Forelimb muscle (tissue), 1 donor: ENCODE results near the gene CDH20. TPM values are rescaled to one million over a fixed set of nuclear protein-coding genes. Genes with fewer than 3 reads are reported as not detected.

Experiments used
- DNase-seq: peaks from one replicate; pipeline ENCODE4 v3.0.0-alpha.2; 2013; ENCODE audit warnings: low read depth
- polyA plus RNA-seq: library from polyadenylated mRNA; unstranded; fragments of 120-200 nt; gene quantifications from one replicate; pipeline ENCODE4 v1.2.1, GENCODE V29; 2013; ENCODE audit not compliant: insufficient read length

Gene CDH20
- 1.4 TPM for polyA plus RNA-seq

GRCh38 chr18:61333271-61333745, at the start of gene CDH20:
TSS of gene CDH20 (plus strand) at chr18:61333430.
- no peak for DNase-seq

DNA sequence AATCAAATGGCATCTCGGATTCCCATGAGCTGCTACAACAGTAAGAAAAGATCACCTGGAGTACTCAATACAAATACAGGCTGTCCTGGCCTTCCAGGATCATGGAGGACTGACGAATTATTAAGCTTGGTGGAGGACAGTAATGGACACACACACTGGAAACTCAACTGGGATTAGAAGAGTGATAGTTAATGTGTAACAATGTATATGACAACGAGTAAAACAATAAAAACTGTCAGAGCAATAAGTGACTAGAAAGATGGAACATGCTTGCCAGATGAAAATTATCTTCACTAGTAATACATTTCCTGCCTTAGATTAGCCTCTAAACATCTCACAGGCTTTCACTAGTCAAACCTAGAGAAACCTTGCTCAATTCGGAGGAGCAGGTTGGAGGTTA, 49.2 kb upstream of the CDH20 start:
- no peak for DNase-seq

DNA sequence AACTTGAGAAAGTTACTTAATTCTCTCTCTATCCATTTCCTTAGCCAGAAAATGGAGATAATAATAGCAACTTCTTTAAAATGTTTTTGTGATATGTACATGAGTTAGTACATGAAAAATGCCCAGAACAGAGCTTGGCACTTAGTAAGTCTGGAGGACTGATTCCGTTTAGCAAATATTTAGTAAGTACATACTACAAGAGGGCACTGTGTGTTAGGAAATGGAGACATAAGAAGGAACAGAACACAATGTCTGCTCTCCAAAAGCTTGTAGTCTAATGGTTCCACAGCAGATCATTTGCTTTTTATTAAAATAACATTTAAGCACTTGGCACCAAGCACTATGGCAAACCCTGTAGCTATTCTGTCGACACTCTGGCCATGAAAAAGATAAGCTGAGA, 47.5 kb upstream of the CDH20 start:
- no peak for DNase-seq

DNA sequence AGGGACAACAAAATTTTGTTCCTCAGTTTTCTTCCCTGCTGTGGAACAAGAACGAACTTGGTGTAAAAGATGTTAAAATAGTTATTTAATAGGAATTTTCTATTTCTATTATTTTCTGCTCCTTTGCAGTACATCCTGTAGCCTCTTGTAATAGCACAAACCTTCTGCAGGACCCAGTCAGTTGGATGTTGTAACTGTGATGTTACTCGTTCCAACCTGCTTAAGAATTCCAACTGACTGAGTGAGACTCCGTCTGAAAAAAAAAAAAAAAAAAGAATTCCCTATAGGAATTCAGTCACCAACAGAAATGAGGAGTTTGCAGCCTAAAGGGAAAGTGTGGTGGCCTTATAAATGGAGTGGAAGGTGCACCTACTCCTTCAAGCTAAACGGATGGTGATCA, 46.4 kb upstream of the CDH20 start:
- DNase-seq, result no peak

DNA sequence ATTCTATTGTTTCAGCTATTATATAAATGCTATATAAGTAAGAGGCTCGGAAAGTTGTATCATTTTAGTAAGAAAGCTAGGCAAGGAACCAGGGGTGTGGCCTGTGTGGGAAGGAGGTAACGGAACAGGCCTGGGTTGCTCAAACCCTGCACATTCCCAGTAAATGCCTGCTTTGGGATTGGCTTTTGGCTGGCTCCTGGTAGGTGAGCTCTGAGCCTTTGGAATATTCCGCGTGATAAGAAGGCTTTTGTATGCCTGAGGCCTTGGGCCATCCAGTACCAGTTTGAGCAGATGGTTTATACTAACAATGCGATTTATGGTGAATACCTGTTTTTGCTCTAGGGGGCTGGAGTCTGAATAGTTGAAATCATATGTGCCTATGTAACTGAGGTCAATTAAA, 42.6 kb upstream of the CDH20 start:
- DNase-seq, result no peak

DNA sequence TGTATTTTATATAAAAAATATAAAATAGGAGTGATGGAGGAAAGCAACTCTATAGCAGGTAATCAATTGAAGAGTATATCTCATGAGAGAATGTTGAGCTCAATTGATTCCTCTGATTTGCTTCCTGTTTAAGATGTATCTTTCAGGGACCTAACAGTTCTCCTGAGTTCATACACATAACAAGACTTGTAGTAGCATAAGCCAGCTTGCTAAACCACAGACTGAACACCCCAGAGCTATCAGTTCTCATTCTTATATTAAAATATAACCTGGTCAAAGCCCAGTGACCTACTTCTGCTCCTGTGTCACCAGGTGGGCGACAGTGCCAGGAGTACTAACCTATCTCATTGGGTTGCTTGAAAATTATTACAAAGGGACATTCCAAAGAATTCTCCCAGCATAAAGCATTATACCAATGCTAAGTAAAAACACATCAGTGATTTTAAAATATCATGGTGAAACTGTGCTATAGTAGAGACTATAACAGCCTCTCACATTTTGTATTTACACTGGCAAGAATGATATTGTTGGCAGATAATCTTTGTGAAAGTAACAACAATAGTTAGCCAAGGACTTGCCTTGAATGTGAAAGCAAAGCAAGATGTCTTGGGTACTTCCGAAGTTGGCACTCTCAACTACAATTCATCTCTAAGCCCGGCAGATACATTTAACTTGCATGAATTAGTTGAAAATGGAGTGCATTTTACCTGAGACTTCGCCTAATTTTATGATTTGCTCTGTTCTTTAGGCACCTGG, 40.8 kb upstream of the CDH20 start:
- DNase-seq, result no peak

DNA sequence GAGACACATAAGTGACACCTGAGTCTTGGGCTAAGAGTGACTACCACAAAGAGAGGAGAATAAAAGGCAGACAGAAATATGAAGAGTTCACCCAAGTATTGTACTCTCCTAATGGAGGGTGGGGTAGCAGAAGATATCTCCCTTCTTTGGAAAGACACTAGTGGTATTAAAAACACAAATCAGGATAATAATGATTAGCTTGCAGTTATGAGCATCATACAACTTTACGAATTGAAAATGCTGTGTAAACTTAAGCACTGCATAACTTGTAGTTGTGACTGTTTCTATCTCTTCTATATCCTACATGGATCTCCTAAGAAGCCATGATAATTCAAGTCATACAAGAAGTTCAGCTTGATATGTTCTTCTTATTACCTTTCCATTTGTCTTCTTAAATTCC, 38.1 kb upstream of the CDH20 start:
- no peak for DNase-seq

DNA sequence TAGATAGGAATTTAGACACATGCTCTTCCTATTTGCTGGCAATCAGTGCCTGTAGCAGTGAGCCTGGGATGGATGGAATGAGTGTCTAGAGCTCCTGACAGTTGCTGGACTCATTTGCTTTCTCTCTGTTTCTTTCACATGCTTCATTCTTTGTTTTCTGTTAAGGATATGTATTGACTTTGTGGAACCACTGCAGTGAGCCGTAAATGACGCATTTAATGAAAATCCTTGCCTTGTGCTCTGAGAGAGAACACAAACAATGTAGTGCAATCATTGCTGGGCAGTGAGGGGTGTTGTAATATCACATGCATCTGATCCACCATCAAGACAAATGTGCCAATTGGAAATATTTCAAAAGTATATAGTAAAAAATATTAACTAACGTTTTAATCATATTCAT, 25.2 kb upstream of the CDH20 start:
- no peak for DNase-seq

GRCh38 chr18:61308795-61309393, 24.3 kb upstream of the CDH20 start:
- DNase-seq, result no peak

- no peak for DNase-seq
Observed at GRCh38 chr18:61322265-61322873, 10.9 kb upstream of the CDH20 start.

DNA sequence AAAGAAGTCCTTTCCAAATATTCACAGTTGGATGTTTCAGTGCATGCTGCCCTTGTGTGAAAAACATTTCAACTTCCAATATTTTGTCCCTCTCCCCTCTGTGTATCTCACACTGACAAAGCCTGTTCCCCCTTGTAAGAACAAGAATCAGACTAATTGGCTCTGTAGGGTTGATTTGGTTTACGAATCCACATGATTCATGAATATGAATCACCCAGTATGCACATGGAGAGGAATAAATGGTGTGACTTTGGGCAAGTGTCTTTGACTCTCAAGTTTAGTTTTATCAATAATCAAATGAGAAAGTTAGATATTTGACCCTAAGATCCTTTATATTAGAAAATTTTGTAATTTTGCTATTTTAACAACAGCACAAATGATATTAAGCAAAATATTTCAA, 9.3 kb upstream of the CDH20 start:
- DNase-seq, result no peak

GRCh38 chr18:61326407-61326806, 6.8 kb upstream of the CDH20 start:
- DNase-seq, result no peak

GRCh38 chr18:61329398-61329797, 3.8 kb upstream of the CDH20 start:
- DNase-seq, result no peak

- no peak for DNase-seq
Observed at GRCh38 chr18:61331051-61331450, 2.2 kb upstream of the CDH20 start.

- DNase-seq, result no peak
Observed at GRCh38 chr18:61333746-61334490, 688 bp downstream of the CDH20 start.

- DNase-seq, result no peak
Observed at GRCh38 chr18:61334491-61334850, 1.2 kb downstream of the CDH20 start.

DNA sequence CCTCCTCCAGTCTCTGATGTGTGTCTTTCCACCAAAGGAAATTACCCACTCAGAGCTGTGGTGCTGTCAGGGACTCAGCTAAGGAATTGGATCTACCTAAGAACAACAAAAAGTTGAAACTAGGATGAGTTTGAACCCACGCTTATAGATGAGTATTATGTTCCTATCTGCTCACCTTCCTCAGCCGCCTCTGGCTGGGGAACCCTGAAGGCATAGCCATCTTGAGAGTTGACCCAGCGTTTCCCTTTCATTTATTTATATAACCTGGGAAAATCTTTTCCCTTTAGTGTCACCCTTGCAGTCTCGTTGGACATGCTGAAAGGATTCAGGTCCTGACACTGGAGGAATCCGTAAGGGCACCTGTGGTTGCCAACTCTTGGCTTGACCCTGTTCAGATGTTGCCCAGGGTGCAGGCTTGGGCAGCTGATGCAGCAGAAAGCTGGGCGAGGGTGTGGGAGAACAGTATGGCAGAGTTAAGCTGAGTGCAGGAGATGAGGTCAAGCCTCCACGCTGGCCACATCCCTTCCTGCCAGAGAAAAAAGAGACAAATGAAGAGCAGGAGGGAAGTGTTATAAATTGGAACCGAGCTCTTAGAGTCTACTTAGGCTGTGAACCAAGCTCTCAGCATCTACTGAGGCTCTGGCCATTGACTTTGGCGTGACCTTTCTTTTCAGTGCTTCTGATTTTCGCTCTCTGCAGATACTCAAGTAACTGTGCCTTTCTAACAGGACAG, 1.9 kb downstream of the CDH20 start:
- DNase-seq, result no peak

DNA sequence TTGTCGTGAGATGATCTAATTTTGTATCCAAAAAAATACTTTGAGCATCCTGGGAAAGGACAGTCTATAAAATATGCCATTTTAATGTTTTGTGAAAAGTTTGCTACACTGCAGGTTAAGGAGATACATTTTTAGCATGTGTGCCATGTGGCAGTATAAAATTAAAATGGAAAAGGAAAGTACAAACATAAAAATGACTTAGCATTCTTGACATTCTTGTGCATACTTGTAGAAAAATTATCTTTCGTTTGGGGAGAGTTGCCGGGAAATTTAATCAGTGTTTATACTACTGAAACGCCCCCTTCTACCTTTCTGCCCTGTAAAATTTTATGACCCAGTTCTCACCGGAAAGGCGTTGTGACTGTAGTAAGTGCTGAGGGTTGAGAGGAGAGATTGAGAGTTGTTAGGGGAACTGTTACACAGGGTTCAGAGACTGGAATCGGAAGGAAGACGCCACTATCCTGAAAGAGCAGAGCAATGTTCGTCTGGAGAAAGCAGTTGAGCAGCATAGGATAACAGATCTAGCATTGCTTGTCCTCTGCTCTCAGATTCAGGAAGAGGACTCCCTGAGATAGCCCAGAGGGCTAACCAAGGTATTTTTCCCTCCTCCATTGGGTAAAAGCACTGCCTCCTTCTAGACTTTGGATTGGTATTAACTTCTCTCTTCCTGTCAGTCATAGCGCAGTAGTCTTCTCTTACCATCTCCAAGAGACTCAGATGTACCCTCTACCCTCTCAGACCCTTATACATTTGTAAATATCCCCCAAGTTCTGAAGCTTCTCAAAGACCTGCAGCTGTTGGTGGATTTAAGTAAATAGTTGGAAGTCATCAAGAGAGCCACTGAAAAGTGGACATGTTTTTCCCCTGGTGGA, 2.7 kb downstream of the CDH20 start:
- no peak for DNase-seq

GRCh38 chr18:61336766-61337165, 3.5 kb downstream of the CDH20 start:
- no peak for DNase-seq

GRCh38 chr18:61337527-61337926, 4.3 kb downstream of the CDH20 start:
- no peak for DNase-seq

GRCh38 chr18:61340148-61340547, 6.9 kb downstream of the CDH20 start:
- DNase-seq, result no peak
